NB4 (cell line): ENCODE data around the gene PRKAB1.

Source experiments
- CTCF ChIP-seq: IDR thresholded peaks from one replicate; pipeline ENCODE4 v1.5.1; 2012; ENCODE audit warnings: low read depth, low read length
- MAX ChIP-seq: IDR thresholded peaks from 2 replicates; pipeline ENCODE4 v1.6.1; 2011; ENCODE audit warnings: low read depth, low read length
- MYC ChIP-seq: IDR thresholded peaks from 2 replicates; pipeline ENCODE4 v1.6.1; 2011; ENCODE audit warnings: low read depth, low read length
- POLR2A ChIP-seq: IDR thresholded peaks from 2 replicates; pipeline ENCODE4 v1.6.1; 2011; ENCODE audit warnings: mild to moderate bottlenecking; ENCODE audit not compliant: insufficient read length; ENCODE audit errors: extremely low read depth

- TF ChIP-seq CTCF = no peak
- TF ChIP-seq MAX = no peak
- TF ChIP-seq MYC = no peak
- no peak for TF ChIP-seq POLR2A
These were observed 45.7 kb downstream of the PRKAB1 start for GRCh38 chr12:119713551-119714031.
